DMS153 treated with DMSO at 0.1 percent for 48 hours (cell line): ENCODE data around the gene SSR3.
"Not testable (repeated sequence)": the region's sequence is repeated elsewhere in the genome, so short reads cannot be mapped to it uniquely, and the experiment has no call there.

ENCODE experiments used
- DNase-seq: peaks from one replicate; lab custom pipeline; 2025; ENCODE audit not compliant: unreplicated experiment; lab: John Stamatoyannopoulos, UW

Gene SSR3

DNA sequence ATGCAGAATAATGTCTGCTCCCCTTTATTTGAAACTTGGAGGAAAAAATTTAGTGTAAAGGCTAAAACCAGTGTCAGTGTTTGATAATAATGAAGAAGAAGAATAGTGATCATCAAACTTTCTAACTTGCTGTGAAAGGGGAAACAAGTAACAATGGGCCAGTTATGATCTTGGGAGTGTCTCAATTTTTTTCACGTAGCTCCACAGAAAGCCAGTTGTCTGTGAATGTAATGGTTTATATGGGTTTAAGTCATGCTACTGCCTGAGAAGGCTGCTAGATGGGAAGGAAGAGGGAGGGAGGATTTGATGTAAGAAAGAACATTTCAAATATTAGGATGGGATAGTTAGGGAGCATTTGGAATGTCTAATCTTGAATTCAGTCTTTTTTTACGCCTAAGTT, 21.1 kb upstream of the SSR3 start:
- DNase-seq: no peak

DNA sequence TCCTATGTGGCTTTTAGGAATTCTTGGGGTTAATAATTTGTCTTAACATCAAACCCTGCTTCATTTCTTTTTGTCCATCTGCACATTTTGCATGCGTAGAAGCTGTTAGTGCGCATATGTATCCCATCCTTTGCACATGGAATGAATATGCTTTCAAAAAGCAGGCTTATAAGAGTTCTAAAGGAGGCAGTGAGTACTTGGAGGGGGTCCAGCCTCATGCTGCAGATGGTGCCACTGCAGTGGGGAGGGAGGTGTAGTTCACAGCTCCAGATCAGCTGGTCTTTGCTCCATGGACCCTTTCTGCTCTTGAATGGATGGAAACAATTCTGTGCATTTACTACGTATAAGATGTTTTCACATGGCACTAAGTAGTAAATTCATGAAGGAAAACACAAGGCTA, 20.7 kb upstream of the SSR3 start:
- DNase-seq: no peak

DNA sequence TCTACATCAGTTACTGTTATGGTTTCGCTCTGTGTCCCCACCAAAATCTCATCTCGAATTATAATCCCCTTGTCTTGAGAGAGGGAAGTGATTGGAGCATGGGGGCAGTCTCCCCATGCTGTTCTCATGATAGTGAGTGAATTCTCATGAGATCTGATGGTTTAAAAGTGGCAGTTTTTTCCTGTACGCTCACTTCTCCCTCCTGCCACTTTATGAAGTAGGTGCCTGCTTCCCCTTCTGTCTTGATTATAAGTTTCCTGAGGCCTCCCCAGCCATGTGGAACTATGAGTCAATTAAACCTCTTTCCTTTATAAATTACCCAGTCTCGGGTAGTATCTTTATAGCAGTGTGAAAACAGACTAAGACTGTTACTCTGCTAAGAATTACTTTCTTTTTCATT, 15.0 kb upstream of the SSR3 start:
- DNase-seq: not testable (repeated sequence)

DNA sequence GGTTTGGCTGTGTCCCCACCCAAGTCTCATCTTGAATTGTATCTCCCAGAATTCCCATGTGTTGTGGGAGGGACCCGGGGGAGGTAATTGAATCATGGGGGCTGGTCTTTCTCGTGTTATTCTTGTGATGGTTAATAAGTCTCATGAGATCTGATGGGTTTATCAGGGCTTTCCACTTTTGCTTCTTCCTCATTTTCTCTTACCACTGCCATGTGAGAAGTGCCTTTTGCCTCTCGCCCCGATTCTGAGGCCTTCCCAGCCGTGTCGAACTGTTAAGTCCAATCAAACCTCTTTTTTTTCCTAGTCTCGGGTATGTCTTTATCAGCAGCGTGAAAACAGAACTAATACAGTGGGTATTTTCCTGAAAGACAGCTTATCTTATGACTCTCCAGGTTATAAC, 14.1 kb upstream of the SSR3 start:
- not testable (repeated sequence) for DNase-seq

DNA sequence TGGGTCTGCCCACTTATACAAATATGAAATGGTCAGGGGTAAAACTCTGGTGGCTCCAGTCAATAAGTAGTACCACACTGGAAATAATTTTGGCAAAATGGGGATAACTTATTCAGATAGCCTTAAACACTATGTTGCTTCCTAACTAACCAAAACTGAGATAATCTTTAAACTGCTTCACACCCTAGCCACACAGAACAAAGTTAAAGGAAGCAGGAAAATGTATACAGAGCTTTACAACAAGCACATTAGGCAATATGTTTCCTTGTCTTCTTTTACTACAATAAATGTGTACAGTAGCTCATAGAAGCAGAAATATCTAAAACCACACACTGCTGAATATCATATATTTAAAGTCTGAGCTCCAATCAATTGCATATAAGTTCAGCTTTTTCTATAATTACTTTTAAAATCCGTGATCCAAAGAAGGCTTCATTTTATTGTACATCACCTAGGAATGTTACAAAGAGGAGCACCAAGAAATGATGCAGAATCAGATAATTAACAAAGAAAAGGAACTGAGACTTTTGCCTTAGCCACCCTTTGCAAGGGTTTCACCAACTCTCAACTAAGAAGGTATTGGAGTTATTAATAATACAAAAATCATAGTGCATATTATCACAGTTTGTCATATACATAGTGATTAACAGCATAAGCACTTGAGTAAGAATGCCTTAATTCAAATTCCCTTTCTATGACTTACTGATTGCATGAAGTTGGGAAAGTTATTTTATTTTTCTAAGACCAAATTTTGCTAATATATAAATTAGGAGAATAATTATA, 9.2 kb upstream of the SSR3 start:
- no peak for DNase-seq

DNA sequence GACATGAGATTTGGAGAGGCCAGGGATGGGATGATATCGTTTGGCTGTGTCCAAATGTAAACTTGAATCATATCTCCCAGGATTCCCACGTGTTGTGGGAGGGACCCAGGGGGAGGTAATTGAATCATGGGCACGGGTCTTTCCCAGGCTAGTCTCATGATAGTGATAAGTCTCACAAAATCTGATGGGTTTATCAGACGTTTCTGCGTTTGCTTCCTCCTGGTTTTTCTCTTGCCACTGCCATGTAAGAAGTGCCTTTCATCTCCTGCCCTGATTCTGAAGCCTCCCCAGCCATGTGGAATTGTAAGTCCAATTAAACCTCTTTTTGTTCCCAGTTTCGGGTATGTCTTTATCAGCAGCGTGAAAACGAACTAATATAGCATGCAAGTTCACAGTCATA, 7.6 kb upstream of the SSR3 start:
- DNase-seq: not testable (repeated sequence)

DNA sequence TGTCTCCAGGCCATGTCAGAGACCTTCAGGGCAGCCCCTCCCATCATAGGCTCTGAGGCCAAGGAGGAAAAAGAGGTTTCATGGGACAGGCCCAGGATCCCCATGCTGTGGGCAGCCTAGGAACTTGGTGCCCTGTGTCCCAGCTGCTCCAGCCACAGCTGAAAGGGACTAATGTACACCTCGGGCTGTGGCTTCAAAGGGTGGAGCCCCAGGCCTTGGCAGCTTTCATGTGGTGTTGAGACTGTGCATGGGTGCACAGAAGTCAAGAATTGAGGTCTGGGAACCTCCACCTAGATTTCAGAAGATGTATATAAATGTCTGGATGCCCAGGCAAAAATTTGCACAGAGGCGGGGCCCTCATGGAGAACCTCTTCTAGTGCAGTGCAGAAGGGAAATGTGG, 6.6 kb upstream of the SSR3 start:
- DNase-seq: no peak

DNA sequence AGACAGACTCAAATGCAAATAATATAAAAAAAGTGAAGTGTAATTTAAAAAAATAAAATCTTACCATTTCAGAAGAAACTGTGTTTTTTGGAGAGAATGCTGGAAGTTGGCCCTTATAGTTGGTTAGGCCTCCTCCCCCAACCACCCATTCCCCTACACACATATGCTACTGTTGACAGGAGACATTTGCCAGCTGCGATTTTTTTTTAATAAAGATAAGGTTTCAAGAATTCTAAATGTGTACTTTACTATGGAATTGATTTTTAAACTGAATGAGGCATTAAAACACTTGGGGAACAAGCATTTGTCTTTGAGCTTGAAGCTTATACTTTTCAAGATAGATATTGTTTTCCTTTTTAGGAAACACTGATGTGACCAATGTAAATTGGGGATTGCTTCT, 4.4 kb upstream of the SSR3 start:
- no peak for DNase-seq

DNA sequence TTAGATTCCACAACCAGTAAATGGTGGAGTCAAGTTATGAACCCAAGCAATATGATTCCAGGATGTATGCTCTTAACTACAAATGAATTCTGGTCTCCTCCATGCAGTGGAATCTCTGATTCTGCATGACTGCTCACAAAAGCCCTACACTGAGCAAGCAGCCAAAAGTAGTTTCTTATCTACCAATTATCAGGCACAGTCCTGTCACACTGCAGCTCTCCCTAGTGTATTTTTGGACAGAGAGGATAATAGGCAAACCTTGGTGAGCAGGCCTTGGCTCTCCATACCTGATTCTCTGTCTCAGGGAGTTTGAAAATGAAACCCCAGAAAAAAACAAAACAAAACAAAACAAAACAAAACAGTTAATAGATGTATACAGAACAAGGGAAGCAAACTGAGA, 3.5 kb upstream of the SSR3 start:
- no peak for DNase-seq

DNA sequence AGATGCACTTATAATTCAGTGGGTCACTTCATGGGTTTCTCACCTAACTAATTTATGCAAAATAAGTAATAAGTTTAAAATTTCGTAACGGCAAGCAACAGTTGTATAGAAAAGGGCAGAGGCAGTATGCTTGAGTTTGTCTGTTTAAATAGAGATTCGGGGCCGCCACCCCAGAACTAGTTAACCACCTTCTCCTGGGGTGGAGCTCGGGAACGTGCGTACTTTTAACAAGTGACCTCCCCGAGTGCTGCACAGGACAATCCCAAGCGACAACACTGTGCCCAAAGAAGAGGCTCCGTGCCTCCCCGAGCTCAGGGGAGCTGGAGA, 439 bp downstream of the SSR3 start:
- no peak for DNase-seq

DNA sequence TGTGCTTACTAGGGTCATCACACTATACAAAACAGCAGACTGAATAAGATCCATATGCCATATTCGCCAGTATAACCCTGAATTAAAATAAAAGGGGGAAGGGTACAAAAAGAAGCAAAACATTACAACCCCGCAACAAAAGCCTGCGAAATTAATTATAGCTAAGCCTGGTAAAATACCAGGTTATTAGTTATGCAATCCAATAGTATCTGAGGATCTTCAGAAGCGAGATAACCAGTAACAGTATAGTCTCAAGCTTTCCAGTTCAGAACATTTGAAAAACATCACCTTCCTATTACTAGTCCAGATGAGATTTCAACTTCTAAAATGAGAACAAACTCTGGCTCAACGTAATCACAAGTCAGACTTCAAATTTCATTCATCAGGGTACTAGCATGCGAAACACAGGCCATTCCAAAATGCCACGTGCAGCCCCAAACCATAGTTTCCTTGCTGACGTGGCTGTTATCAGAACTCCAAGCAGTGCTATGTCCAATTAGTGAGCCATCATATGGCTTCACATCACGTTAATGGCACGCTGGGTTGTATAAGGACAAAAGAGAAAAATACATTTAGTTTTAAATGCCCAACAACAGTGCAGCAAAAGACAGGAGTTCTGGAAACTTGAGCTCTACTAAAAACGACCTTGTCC, 1.1 kb downstream of the SSR3 start:
- DNase-seq: no peak

DNA sequence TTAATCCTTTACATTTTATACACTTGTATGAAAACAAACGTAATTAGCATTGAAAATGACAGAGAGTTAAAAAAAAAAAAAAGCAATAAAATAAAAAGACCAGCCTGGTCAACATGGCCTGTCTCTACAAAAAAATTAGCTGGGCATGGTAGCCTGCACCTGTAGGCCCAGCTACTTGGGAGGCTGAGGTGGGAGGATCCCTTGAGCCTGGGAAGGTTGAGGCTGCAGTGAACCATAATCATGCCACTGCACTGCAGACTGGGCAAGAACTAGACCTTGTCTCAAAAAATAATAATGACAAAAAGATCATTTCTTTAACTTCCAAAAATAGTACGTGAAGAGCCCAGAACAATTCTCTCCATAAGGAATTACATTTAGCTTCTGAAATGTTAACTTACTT, 1.9 kb downstream of the SSR3 start:
- DNase-seq: no peak

DNA sequence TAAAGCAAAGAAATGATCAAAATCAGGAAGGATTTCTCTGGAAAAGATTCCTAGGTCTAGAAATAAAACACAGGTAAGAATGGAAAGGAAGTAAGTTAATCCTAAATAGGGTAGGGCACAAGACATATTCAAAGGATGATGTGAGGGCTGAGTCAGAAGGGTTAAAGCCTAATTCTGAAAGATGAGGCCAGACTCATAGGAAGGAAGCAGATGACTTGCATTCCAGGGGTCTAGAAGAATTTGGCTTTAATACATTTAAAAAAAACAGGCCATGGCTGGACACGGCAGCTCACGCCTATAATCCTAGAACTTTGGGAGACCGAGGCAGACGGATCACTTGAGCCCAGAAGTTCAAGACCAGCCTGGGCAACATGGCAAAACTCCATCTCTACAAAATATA, 3.2 kb downstream of the SSR3 start:
- no peak for DNase-seq

DNA sequence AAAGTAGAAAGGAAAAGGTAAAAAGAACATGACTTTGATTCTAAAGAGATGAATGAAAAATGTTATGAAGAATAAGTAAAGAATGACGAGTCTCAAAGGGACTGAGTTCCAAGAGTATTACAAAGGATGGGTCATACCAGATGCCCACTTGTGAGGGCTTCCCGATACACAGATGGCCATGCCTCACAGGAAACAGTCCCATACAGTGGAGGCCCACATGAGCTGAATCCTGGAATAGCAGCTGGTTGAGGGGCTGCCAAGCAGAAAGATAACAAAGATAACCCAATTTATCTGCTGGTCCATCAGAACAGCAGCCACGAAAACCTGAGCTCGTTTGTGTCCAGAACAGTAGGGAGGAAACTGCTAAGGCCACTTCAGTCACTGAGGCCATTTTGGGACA, 3.7 kb downstream of the SSR3 start:
- DNase-seq: no peak

DNA sequence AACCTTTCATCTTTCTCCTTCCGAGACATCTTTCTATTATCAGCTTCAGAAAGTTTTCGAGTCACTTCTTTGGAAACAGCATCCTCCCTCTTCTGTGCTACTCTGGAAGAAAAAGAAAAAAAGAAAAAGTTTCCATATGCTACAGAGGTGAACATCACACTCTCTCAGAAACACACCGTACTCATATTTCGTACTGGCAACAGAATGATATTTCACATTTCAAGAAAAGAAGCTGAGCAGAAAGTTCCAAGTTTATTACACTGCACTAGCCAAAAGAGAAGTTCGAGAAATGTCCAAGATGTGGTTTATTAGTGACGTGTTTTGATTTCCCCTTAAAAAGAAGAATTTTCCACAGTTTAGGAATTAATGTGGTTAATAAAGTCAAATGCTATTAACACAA, 6.0 kb downstream of the SSR3 start:
- no peak for DNase-seq

DNA sequence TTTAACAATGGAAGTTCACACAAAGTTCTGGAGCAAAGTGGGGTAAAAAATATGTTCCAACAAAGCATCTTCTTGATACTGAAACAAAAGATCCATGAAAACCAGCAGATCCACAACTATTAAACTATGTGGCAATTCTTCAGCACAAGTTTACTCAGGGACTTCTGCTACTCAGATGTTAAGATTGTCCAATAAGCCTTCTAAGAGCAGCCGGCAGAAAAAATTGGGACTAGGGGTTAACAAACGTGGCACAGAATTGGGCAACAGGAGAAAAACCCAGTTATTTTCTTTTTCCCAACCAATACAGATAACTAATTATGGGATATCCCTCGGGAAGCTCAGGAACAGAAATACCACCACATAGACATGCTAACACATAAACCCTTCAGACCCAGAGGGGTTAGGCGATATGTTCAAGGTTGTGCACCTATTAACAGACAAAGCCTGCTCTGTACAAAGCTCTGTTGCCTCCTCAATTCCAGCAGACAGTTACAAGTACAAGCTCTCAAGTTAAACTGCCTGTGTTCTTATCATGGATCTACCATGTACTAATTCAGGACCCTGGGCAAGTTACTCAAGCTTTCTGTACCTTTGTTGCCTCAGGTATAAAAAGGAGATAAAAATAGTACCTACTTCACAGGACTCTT, 6.8 kb downstream of the SSR3 start:
- no peak for DNase-seq

DNA sequence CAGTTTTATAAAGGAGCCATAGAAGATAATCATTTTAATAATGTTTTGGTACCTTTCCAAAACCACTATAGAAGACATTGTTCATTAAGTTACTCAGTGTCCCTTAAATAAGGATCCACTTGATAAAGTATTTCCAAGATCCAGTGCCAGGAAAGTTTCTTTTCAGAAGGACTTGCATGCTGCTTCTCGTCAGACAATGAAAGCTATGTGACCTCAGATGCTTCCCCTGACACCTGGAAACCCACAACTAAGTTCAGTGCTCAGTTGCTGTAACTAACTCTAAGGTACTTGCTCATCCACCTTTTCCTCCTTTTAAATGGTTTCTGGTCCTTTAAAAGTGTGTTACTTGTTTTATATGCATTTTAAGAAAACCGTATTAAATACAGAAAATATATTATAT, 7.3 kb downstream of the SSR3 start:
- DNase-seq: no peak

DNA sequence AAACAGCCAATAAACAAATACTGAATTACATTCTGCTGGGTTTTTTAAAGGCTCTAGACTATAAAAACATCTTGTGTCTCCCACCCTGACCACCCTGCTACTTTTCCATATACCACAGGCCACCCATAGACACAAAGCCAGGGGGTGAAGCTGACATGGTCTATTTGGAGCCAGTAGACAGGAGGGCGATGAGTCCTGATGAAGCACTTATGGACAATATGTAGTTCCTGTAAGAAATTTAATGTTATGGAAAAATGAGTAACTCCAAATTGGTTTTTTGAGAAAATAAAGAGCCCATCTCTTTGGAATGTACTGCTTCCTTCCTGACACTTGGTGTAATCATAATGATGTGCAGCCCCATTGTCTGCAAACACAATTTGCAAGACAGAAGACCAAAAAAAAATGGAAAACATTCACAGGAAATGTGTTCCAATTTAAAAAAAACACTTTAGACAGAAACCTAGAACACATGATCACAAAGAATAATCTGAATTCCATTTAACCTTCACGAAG, 11.8 kb downstream of the SSR3 start:
- no peak for DNase-seq

DNA sequence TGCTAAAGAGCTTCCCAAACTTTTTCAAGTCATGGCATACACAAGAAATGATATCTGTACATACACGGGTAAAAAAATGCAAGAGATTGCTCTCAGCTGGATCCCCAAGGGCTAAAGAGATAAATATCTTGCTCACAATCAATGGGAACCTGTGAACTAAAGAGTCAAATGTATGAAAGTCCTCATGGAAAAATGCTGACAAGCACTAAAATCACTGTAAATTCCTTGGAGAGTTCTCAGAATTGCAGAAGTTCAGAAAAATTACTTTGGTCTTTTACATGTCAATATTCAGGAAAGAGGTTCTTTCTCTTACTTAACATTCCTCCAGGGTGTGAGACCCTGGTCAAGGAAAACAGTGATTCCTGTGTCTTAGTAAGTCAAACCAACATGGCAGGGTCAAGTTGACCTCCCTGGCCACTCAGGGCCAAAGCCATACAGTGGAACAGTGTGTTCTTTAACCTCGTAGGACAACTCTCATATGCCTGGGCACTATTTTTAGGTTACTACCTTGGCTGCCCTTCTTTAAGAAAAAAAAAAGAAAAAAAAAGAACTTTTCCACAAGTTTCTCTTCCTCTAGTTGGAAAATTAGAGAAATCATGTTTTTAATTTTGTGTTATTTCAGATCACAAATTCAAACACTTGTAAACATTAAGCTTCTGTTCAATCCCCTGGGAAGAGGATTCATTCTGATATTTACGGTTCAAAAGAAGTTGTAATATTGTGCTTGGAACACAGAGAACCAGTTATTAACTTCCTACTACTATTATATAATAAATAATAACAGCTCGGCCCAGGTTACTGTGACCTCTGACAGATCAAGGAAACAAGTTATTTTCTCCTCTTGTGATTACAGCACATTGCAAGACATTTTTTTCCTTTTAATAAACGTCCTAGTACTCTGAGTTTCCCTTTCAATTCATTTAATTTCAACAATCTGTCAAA, 12.5 kb downstream of the SSR3 start:
- no peak for DNase-seq

DNA sequence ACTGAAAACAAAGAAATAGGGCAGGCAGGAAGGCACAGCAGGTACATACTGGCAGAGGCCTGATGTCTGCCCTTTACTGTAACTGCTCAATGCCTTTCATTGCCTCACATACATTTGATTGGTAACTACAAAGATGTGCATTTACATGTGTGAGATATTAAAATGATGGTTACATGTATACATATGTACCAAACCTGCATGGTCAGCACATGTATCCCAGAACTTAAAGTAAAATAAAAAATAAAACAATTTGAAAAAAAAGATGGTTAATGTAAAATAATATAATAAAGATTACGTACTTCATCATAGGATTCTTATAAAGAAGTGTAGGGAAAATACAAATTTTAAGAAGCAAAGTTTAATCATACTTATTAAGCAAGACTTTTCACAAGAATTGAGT, 15.1 kb downstream of the SSR3 start:
- no peak for DNase-seq

DNA sequence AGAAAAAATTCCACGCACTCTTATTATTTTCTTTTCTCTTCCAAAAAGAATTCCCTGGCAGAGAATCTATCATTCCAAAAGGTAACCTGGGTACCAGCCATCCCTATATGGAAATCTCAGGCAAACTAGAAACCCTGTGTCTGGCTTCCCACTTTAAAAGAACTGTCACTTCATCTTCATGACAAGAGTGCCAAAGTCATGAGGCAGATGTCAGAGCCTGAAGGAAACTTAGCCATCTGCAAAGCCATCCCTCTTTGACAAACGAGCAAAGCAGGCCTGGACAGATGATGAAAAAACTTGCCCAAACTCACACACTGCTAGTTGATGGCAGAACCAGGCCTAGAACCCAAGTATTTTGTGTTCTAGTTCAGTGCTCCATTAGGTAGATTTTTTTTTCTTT, 15.9 kb downstream of the SSR3 start:
- no peak for DNase-seq
